22Rv1 (cell line): Measurements from ENCODE around the gene SBSN.
"Not testable (repeated sequence)": the region's sequence is repeated elsewhere in the genome, so short reads cannot be mapped to it uniquely, and the experiment has no call there.

Source experiments
- H3K27ac ChIP-seq: fragments of 450-650 bp; 2 replicates; pipeline ENCODE4 v1.5.1; 2017
- CTCF ChIP-seq: fragments of 450-650 bp; IDR thresholded peaks from 2 replicates; pipeline ENCODE4 v1.5.1; 2017; ENCODE audit warnings: mild to moderate bottlenecking
- ZFX ChIP-seq: fragments of 450-650 bp; IDR thresholded peaks from 2 replicates; pipeline ENCODE4 v1.6.1; 2017; ENCODE audit warnings: antibody characterized with exemption, borderline replicate concordance

Gene SBSN

GRCh38 chr19:35478794-35479677 lies 49.1 kb downstream of the SBSN start:
- TF ChIP-seq CTCF: peak; percentile 75
- TF ChIP-seq ZFX: no peak
- H3K27ac ChIP-seq: peak overlapping the region; percentile 78

- no peak for TF ChIP-seq ZFX
- peak; percentile 56 for TF ChIP-seq CTCF
These were observed 52.0 kb downstream of the SBSN start for GRCh38 chr19:35476149-35476548.

GRCh38 chr19:35474594-35474993 lies 53.5 kb downstream of the SBSN start:
- H3K27ac ChIP-seq: not testable (repeated sequence)

More at GRCh38 chr19:35476149-35476548, 52.0 kb downstream of the SBSN start:
- no peak overlapping the region for H3K27ac ChIP-seq

GRCh38 chr19:35474104-35474503 lies 54.0 kb downstream of the SBSN start:
- no peak overlapping the region for H3K27ac ChIP-seq
- TF ChIP-seq ZFX (no peak), CTCF (no peak)
